Natural killer cell (primary cell): ENCODE results near the gene ZC3H12C. TPM values are rescaled to one million over a fixed set of nuclear protein-coding genes. Genes with fewer than 3 reads are reported as not detected.

ENCODE experiments used
- ATAC-seq, 3 donors: fragments of 150-1000 bp in 2 of 3; fragments of 200-7000 bp in 1 of 3; cut with Tn5 transposase; 1 replicate in 1 of 3; 2 replicates in 2 of 3; pipeline ENCODE4 v1.10.0; 2021; ENCODE audit warnings: mild to moderate bottlenecking in 2 of 3, moderate library complexity in 2 of 3
- DNase-seq, 2 donors: peaks; one replicate each; pipeline versions ENCODE4 v3.0.0 to v3.0.0-alpha.2; 2013 to 2021; ENCODE audit warnings: mixed read lengths in 1 of 2
- H3K27ac ChIP-seq: one replicate; pipeline ENCODE4 v1.5.1; 2013; ENCODE audit warnings: mild to moderate bottlenecking, low read length
- H3K27me3 ChIP-seq: one replicate; pipeline ENCODE4 v1.6.1; 2013; ENCODE audit warnings: low read length; ENCODE audit not compliant: control insufficient read depth, insufficient read depth
- H3K36me3 ChIP-seq: one replicate; pipeline ENCODE4 v1.6.1; 2013; ENCODE audit warnings: low read length; ENCODE audit not compliant: control insufficient read depth, insufficient read depth
- H3K4me1 ChIP-seq: one replicate; pipeline ENCODE4 v1.6.1; 2013; ENCODE audit warnings: low read length; ENCODE audit not compliant: control insufficient read depth, insufficient read depth
- H3K4me3 ChIP-seq: one replicate; pipeline ENCODE4 v1.5.1; 2013; ENCODE audit warnings: low read length
- H3K9me3 ChIP-seq: one replicate; pipeline ENCODE4 v1.6.1; 2013; ENCODE audit warnings: low read length; ENCODE audit not compliant: control insufficient read depth, insufficient read depth
- H3K27ac Mint-ChIP-seq, 2 donors: one replicate each; pipeline ENCODE4 v1.8.0; 2022; ENCODE audit warnings: mild to moderate bottlenecking in 2 of 2, mixed read lengths in 2 of 2, moderate library complexity in 1 of 2
- H3K27me3 Mint-ChIP-seq, 2 donors: one replicate each; pipeline ENCODE4 v1.8.0; 2022; ENCODE audit warnings: low read depth in 2 of 2, mixed read lengths in 2 of 2
- H3K36me3 Mint-ChIP-seq: one replicate; pipeline ENCODE4 v1.8.0; 2022; ENCODE audit warnings: mixed read lengths
- H3K4me1 Mint-ChIP-seq, 2 donors: one replicate each; pipeline ENCODE4 v1.8.0; 2022; ENCODE audit warnings: mixed read lengths in 2 of 2
- H3K4me3 Mint-ChIP-seq: one replicate; pipeline ENCODE4 v1.8.0; 2022; ENCODE audit warnings: mild to moderate bottlenecking, moderate library complexity, mixed read lengths
- H3K9me3 Mint-ChIP-seq, 2 donors: one replicate each; pipeline ENCODE4 v1.8.0; 2022; ENCODE audit warnings: mixed read lengths in 2 of 2
- CTCF ChIP-seq: fragments of 200-600 bp; IDR thresholded peaks from one replicate; pipeline ENCODE4 v1.8.0; 2022; ENCODE audit warnings: antibody characterized with exemption
- WGBS: methylation state at CpG from one replicate; pipeline ENCODE4 v1.1.7; 2013; ENCODE audit warnings: missing lambda C conversion rate; ENCODE audit not compliant: insufficient coverage; 5-methylcytosine and 5-hydroxymethylcytosine counted together
- intact Hi-C: fragments of 100-400 bp; cut with micrococcal nuclease; formaldehyde crosslinking; loops from one replicate; pipeline ENCODE4 v1.14.2; 2022
- total RNA-seq, 4 donors: library from RNA; stranded (reverse); fragments of 120-200 nt in 1 of 4; gene quantifications; one replicate each; pipeline versions ENCODE4 v1.2.3 to v1.2.4, GENCODE V29; 2013 to 2022

The ZC3H12C gene
- total RNA-seq, 3 donors from 2014 or later (not counting 1 experiment from before 2014, with no cell fraction given), result 0.16 to 0.45 TPM; not detected in 1

GRCh38 chr11:110153474-110153873 lies 60.3 kb downstream of the ZC3H12C start:
- ATAC-seq (no peak), DNase-seq (no peak)
- no peaks in the 10 kb centered on the region for H3K27me3 ChIP-seq
- Mint-ChIP-seq H3K9me3 (no peaks in the 10 kb centered on the region), H3K27ac (no peak overlapping the region), H3K36me3 (no peaks in the 10 kb centered on the region), H3K4me1 (no peaks in the 10 kb centered on the region), H3K4me3 (no peak overlapping the region), H3K27me3 (peaks cover 0 to 7% of the 10 kb centered on the region in 2 donors)
- H3K4me3 ChIP-seq, result no peak overlapping the region
- no peaks in the 10 kb centered on the region for H3K4me1 ChIP-seq
- no peaks in the 10 kb centered on the region for H3K9me3 ChIP-seq
- H3K27ac ChIP-seq, result no peak overlapping the region
- intact Hi-C loops, result no loop called here
- no peaks in the 10 kb centered on the region for H3K36me3 ChIP-seq
- TF ChIP-seq CTCF, result no peak

GRCh38 chr11:110156503-110156902 lies 63.3 kb downstream of the ZC3H12C start:
- ATAC-seq (no peak), DNase-seq (no peak)
- H3K9me3 ChIP-seq, result no peaks in the 10 kb centered on the region
- Mint-ChIP-seq H3K27me3 (peaks cover 0 to 7% of the 10 kb centered on the region in 2 donors), H3K4me1 (no peaks in the 10 kb centered on the region), H3K9me3 (no peaks in the 10 kb centered on the region), H3K4me3 (no peak overlapping the region), H3K36me3 (no peaks in the 10 kb centered on the region), H3K27ac (no peak overlapping the region)
- intact Hi-C loops, result no loop called here
- H3K27me3 ChIP-seq, result no peaks in the 10 kb centered on the region
- 74% methylated on average over 2 of the region's 4 CpGs for WGBS
- no peak overlapping the region for H3K4me3 ChIP-seq
- H3K4me1 ChIP-seq, result no peaks in the 10 kb centered on the region
- no peak for TF ChIP-seq CTCF
- H3K36me3 ChIP-seq, result no peaks in the 10 kb centered on the region
- H3K27ac ChIP-seq, result no peak overlapping the region

- TF ChIP-seq CTCF, result no peak
- Histone ChIP-seq H3K9me3 (no peaks in the 10 kb centered on the region), H3K4me3 (no peak overlapping the region), H3K4me1 (no peaks in the 10 kb centered on the region), H3K36me3 (no peaks in the 10 kb centered on the region), H3K27ac (no peak overlapping the region), H3K27me3 (no peaks in the 10 kb centered on the region)
- Mint-ChIP-seq H3K36me3 (no peaks in the 10 kb centered on the region), H3K9me3 (no peaks in the 10 kb centered on the region), H3K4me3 (no peak overlapping the region), H3K4me1 (no peaks in the 10 kb centered on the region), H3K27ac (no peak overlapping the region), H3K27me3 (peaks cover 0 to 7% of the 10 kb centered on the region in 2 donors)
- intact Hi-C loops, result no loop called here
- ATAC-seq (no peak), DNase-seq (no peak)
- WGBS, result 80% methylated on average over 8 of the region's 9 CpGs
Observed at GRCh38 chr11:110158317-110159200, 65.4 kb downstream of the ZC3H12C start.

- Histone ChIP-seq H3K27me3 (no peaks in the 10 kb centered on the region), H3K4me3 (no peak overlapping the region), H3K27ac (no peak overlapping the region), H3K36me3 (no peaks in the 10 kb centered on the region), H3K9me3 (no peaks in the 10 kb centered on the region), H3K4me1 (no peaks in the 10 kb centered on the region)
- Mint-ChIP-seq H3K27me3 (peaks cover 0 to 7% of the 10 kb centered on the region in 2 donors), H3K36me3 (no peaks in the 10 kb centered on the region), H3K4me1 (no peaks in the 10 kb centered on the region), H3K9me3 (no peaks in the 10 kb centered on the region), H3K27ac (no peak overlapping the region), H3K4me3 (no peak overlapping the region)
- DNase-seq, result no peak
- whole genome bisulfite sequencing, result no CpG with 5 or more reads among the region's 1 CpG
- intact Hi-C loops, result no loop called here
- no peak for TF ChIP-seq CTCF
- ATAC-seq, result no peak
Observed at GRCh38 chr11:110159476-110159875, 66.3 kb downstream of the ZC3H12C start.
